Measurements from ENCODE around the gene ADH5. TPM values are rescaled to one million over a fixed set of nuclear protein-coding genes. Genes with fewer than 3 reads are reported as not detected.

Gene ADH5
- total RNA-seq, 2 donors from 2014 or later: 39.5 to 45.9 TPM

Other genes starting within 250 kb of the ADH5 start
- 10 to 100 TPM; 50.5 to 51.1 TPM for gene EIF4E, start 159.7 kb downstream of the ADH5 start, total RNA-seq
- gene METAP1, start 93.1 kb downstream of the ADH5 start, total RNA-seq: 10 to 100 TPM; 37.2 to 40.1 TPM
- not detected for gene ADH4, start 55.5 kb upstream of the ADH5 start, total RNA-seq
- gene ADH6, start 130.5 kb upstream of the ADH5 start, total RNA-seq: not detected
- gene ADH1A, start 202.2 kb upstream of the ADH5 start, total RNA-seq: not detected
- gene ADH1B, start 232.6 kb upstream of the ADH5 start, total RNA-seq: not detected